ENCODE data around the gene ANKRD29.

ANKRD29 gene

GRCh38 chr18:23690505-23691068, 27.9 kb upstream of the ANKRD29 start:
- TF ChIP-seq, protein P1, sequence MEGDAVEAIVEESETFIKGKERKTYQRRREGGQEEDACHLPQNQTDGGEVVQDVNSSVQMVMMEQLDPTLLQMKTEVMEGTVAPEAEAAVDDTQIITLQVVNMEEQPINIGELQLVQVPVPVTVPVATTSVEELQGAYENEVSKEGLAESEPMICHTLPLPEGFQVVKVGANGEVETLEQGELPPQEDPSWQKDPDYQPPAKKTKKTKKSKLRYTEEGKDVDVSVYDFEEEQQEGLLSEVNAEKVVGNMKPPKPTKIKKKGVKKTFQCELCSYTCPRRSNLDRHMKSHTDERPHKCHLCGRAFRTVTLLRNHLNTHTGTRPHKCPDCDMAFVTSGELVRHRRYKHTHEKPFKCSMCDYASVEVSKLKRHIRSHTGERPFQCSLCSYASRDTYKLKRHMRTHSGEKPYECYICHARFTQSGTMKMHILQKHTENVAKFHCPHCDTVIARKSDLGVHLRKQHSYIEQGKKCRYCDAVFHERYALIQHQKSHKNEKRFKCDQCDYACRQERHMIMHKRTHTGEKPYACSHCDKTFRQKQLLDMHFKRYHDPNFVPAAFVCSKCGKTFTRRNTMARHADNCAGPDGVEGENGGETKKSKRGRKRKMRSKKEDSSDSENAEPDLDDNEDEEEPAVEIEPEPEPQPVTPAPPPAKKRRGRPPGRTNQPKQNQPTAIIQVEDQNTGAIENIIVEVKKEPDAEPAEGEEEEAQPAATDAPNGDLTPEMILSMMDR (IDR thresholded peaks at IDR 0.05), result no peak

DNA sequence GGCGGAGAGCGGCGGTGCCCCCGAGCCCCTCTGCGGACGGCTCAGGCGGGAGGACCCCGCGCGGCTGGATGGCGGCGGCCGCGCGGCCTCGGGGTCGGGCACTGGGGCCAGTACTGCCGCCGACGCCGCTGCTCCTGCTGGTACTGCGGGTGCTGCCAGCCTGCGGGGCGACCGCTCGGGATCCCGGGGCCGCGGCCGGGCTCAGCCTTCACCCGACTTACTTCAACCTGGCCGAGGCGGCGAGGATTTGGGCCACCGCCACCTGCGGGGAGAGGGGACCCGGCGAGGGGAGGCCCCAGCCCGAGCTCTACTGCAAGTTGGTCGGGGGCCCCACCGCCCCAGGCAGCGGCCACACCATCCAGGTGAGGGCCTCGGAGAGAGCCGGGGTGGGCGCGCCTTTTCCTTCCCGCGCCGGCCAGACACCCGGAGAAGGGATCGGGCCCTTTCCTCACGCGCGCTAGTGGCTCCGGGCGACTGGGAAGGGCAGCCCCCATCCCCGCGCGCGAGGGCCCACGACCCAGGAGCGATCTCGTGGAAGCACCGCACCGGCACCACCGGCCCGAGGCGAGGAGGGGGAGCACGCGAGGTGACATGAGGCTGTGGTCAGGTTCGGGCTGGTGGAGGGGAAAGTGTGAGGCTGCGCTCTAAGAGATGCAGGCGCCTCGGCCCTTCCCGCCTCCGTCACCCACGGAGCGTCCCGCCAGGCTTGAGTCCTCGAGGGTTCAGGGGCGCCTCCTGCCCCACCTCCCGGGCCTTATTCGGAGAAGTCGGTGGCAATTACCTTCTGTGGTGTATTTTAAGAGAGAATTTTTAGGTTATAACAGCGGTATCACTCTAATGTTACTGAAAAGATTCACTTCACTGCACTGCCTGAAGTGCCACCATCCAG, 27.1 kb upstream of the ANKRD29 start:
- TF ChIP-seq, protein P1 (IDR thresholded peaks at IDR 0.05), result no peak

DNA sequence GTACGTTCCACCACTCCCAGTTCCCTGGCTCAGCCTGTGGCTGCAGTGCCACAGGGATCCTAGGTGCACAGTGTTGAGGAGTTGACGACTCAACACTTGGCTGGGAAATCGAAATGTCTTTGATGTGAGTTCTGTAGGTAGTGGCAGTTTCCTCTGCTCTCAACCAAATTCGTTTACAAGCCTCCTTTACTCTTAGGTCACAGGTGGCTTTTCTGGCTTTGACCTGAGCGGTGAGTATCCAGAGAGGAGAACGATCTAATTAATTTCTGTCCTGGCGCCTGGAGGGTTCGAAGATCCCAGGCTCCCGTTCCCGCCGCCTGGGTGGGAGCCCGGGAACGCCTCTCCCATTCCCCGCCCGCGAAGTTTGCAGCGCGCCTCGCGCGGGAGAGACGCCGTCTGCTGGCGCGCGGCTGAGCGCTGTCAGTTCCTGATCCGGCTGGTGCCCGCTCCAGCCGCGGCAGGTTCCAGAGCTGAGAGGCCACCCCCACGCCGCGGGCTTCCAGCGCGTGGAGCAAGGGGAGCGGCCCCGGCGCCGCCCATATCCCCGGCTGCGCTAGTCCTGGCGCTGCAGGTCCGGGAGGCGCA, 26.4 kb upstream of the ANKRD29 start, which contains the start of gene LAMA3:
TSS of gene LAMA3 (plus strand) at position 423 of the 585 bp plus-strand sequence. CDS start 231 bp downstream, outside the sequence.
- TF ChIP-seq, protein P1 (IDR thresholded peaks at IDR 0.05), result peak; percentile 44; the same call in 1 of the 2 replicates

- TF ChIP-seq, protein P1 (IDR thresholded peaks at IDR 0.05), result no peak
Measured at GRCh38 chr18:23688528-23688927, 25.8 kb upstream of the ANKRD29 start.

GRCh38 chr18:23684515-23685197, 21.9 kb upstream of the ANKRD29 start:
- TF ChIP-seq, protein P1 (IDR thresholded peaks at IDR 0.05), result no peak

GRCh38 chr18:23683671-23684070, 21.0 kb upstream of the ANKRD29 start:
- TF ChIP-seq, protein P1 (IDR thresholded peaks at IDR 0.05), result no peak

DNA sequence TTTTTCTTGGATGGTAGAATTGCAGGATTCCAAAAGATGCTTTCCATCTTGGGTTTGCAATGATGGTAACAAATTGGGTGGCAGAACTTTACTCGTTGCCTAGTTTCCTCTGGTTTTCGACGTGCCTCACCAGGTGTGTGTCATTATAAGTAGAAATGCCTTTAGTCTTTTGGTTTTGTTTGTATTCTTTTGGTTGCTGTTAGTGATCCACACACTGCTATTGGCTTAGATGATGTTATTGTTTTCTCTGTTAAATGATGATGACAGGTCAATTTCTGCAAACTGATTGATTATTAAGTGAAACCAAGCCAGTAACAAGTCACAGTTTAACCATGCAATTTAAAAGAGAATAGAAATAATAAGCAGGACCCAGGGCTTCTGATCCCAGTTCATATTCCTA, 20.4 kb upstream of the ANKRD29 start:
- TF ChIP-seq, protein P1 (IDR thresholded peaks at IDR 0.05), result no peak

All from LNCAP (cell line).